Activated T-cell treated with anti-CD3 and anti-CD28 coated beads, Interleukin-2, amount 50 U/mL, for 1 hour (primary cell): ENCODE measurements around the gene TNFAIP8L3.

Experiments used
- DNase-seq: peaks from one replicate; pipeline ENCODE4 v3.0.0-alpha.2; 2020

TNFAIP8L3 gene

GRCh38 chr15:51089041-51089440 is 5.7 kb downstream of the TNFAIP8L3 start:
- no peak for DNase-seq

GRCh38 chr15:51088585-51088984 is 6.1 kb downstream of the TNFAIP8L3 start:
- no peak for DNase-seq

GRCh38 chr15:51087513-51087912 is 7.2 kb downstream of the TNFAIP8L3 start:
- DNase-seq: no peak

- no peak for DNase-seq
These were observed 8.3 kb downstream of the TNFAIP8L3 start for GRCh38 chr15:51086409-51086808.

GRCh38 chr15:51085764-51086163 is 8.9 kb downstream of the TNFAIP8L3 start:
- no peak for DNase-seq

- no peak for DNase-seq
These were observed 11.0 kb downstream of the TNFAIP8L3 start for GRCh38 chr15:51083641-51084166.

- DNase-seq: no peak
These were observed 12.5 kb downstream of the TNFAIP8L3 start for GRCh38 chr15:51082246-51082645.

- no peak for DNase-seq
These were observed 14.4 kb downstream of the TNFAIP8L3 start for GRCh38 chr15:51080286-51080685.

- no peak for DNase-seq
These were observed 15.5 kb downstream of the TNFAIP8L3 start for GRCh38 chr15:51079226-51079625.

- DNase-seq: peak; percentile 41
These were observed 17.2 kb downstream of the TNFAIP8L3 start for GRCh38 chr15:51077221-51078153.

GRCh38 chr15:51076524-51077220 is 18.0 kb downstream of the TNFAIP8L3 start:
- no peak for DNase-seq

GRCh38 chr15:51075826-51076523 is 18.7 kb downstream of the TNFAIP8L3 start:
- DNase-seq: no peak

- DNase-seq: no peak
These were observed 19.3 kb downstream of the TNFAIP8L3 start for GRCh38 chr15:51075364-51075763.

GRCh38 chr15:51074926-51075325 is 19.8 kb downstream of the TNFAIP8L3 start:
- DNase-seq: no peak

- no peak for DNase-seq
These were observed 23.1 kb downstream of the TNFAIP8L3 start for GRCh38 chr15:51071578-51071977.

GRCh38 chr15:51069983-51070382 is 24.7 kb downstream of the TNFAIP8L3 start:
- no peak for DNase-seq

GRCh38 chr15:51067510-51067909 is 27.2 kb downstream of the TNFAIP8L3 start:
- no peak for DNase-seq

GRCh38 chr15:51065781-51066180 is 28.9 kb downstream of the TNFAIP8L3 start:
- no peak for DNase-seq

- no peak for DNase-seq
These were observed 29.4 kb downstream of the TNFAIP8L3 start for GRCh38 chr15:51065261-51065660.

GRCh38 chr15:51062736-51063135 is 32.0 kb downstream of the TNFAIP8L3 start:
- no peak for DNase-seq

- no peak for DNase-seq
These were observed 34.6 kb downstream of the TNFAIP8L3 start for GRCh38 chr15:51060030-51060673.

GRCh38 chr15:51054535-51054934 is 40.2 kb downstream of the TNFAIP8L3 start:
- DNase-seq: no peak

GRCh38 chr15:51053571-51053970 is 41.1 kb downstream of the TNFAIP8L3 start:
- no peak for DNase-seq
